DND-41 (cell line): ENCODE data around the gene SLC39A11.

Experiments used
- EZH2 ChIP-seq: IDR thresholded peaks from 3 replicates; pipeline ENCODE4 v1.6.1; 2012; ENCODE audit warnings: borderline replicate concordance, low read depth, mild to moderate bottlenecking, moderate library complexity, low read length, inconsistent platforms; ENCODE audit not compliant: severe bottlenecking
- TF ChIP-seq, protein P1 (sequence below): IDR thresholded peaks from 2 replicates; pipeline ENCODE4 v1.5.1; 2012; ENCODE audit warnings: borderline replicate concordance, low read length, moderate library complexity, mild to moderate bottlenecking; ENCODE audit not compliant: poor library complexity, severe bottlenecking; ENCODE audit errors: extremely low read depth

DNA sequence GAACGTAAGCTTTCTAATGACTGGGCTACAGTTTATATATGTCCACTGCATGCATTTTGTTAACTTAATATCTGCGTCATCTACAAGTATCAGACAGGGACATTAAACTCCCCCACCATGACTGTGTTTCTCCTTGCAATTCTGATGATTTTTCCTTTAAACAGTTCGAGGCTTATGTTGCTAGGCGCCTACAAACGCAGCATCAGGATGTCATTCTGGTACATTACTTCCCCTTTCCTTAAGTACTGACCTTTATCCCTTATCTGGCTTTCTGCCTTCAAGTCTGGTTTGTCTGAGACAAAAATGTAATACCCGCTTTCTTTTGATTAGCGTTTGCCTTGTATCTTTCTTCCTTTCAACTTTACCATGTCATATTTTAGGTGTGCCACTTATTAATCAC is 362.4 kb downstream of the SLC39A11 start:
- TF ChIP-seq, protein P1, sequence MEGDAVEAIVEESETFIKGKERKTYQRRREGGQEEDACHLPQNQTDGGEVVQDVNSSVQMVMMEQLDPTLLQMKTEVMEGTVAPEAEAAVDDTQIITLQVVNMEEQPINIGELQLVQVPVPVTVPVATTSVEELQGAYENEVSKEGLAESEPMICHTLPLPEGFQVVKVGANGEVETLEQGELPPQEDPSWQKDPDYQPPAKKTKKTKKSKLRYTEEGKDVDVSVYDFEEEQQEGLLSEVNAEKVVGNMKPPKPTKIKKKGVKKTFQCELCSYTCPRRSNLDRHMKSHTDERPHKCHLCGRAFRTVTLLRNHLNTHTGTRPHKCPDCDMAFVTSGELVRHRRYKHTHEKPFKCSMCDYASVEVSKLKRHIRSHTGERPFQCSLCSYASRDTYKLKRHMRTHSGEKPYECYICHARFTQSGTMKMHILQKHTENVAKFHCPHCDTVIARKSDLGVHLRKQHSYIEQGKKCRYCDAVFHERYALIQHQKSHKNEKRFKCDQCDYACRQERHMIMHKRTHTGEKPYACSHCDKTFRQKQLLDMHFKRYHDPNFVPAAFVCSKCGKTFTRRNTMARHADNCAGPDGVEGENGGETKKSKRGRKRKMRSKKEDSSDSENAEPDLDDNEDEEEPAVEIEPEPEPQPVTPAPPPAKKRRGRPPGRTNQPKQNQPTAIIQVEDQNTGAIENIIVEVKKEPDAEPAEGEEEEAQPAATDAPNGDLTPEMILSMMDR: no peak
- no peak for TF ChIP-seq EZH2
